ENCODE results near the gene ACRBP.

ACRBP gene

GRCh38 chr12:6688999-6689882, 42.0 kb upstream of the ACRBP start, which contains the start of gene ZNF384:
Gene ZNF384 (minus strand): TSS chr12:6689375. CDS start chr12:6679520, 9,855 bp downstream.
- peak; percentile 96 for DNase-seq (ENCODE audit: low spot score)
- TF ChIP-seq, protein P1, sequence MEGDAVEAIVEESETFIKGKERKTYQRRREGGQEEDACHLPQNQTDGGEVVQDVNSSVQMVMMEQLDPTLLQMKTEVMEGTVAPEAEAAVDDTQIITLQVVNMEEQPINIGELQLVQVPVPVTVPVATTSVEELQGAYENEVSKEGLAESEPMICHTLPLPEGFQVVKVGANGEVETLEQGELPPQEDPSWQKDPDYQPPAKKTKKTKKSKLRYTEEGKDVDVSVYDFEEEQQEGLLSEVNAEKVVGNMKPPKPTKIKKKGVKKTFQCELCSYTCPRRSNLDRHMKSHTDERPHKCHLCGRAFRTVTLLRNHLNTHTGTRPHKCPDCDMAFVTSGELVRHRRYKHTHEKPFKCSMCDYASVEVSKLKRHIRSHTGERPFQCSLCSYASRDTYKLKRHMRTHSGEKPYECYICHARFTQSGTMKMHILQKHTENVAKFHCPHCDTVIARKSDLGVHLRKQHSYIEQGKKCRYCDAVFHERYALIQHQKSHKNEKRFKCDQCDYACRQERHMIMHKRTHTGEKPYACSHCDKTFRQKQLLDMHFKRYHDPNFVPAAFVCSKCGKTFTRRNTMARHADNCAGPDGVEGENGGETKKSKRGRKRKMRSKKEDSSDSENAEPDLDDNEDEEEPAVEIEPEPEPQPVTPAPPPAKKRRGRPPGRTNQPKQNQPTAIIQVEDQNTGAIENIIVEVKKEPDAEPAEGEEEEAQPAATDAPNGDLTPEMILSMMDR (IDR thresholded peaks at IDR 0.05; ENCODE audit: extremely low read depth, insufficient read depth, missing control alignments) = no peak
- in situ Hi-C loops (cut with MboI; ENCODE audit: low pct_unique_long_range_greater_than_20kb, low sequenced_read_pairs, unreplicated experiment) = no loop called here

DNA sequence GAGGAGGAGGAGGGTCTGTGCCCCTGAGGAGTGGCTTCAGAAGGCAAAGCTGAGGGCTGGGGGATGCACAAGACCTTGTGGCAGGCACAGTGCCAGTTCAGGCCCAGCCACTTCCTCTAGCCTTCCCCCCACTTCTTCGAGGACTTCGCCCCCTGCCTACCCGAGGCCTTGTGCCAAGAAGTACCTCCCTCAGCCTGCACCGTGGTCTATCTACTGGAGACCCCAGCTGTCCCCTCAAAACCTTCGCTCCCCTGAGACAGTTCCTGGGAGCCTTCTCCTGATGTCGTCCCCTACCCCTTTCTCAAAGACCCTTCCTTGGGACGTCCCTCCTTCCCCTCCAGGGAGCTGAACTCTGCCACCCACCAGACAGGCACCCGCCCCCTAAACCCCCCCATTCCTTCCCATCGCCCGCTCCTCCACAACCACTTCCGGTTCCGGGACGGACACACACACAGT, 41.3 kb upstream of the ACRBP start:
- no peak for DNase-seq (ENCODE audit: low spot score)
- in situ Hi-C loops (cut with MboI; ENCODE audit: low pct_unique_long_range_greater_than_20kb, low sequenced_read_pairs, unreplicated experiment) = no loop called here
- TF ChIP-seq, protein P1 (IDR thresholded peaks at IDR 0.05; ENCODE audit: extremely low read depth, insufficient read depth, missing control alignments) = no peak

DNA sequence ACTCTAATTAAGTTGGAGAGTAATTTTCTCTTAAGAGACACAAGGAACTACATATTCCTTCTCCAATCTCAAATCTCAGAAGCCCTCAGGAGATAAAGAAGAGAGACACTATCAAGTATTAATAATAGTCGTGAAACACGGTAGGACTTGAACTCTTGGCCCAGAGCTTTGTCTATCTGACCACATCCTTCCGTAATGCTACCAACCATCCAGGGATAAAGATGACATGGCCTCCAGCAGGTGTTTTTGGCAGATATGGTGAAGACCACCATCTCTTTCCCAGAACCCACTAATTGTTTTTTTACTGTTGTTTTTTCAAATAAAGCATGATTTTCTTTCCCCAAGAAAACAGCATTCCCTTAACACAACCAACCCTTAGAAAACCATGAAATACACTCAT, 38.6 kb upstream of the ACRBP start:
- in situ Hi-C loops (cut with MboI; ENCODE audit: low pct_unique_long_range_greater_than_20kb, low sequenced_read_pairs, unreplicated experiment) = no loop called here
- TF ChIP-seq, protein P1 (IDR thresholded peaks at IDR 0.05; ENCODE audit: extremely low read depth, insufficient read depth, missing control alignments) = no peak
- DNase-seq (ENCODE audit: low spot score) = no peak

- DNase-seq (ENCODE audit: low spot score) = peak; percentile 55
- TF ChIP-seq, protein P1 (IDR thresholded peaks at IDR 0.05; ENCODE audit: extremely low read depth, insufficient read depth, missing control alignments) = peak; percentile 54
- in situ Hi-C loops (cut with MboI; ENCODE audit: low pct_unique_long_range_greater_than_20kb, low sequenced_read_pairs, unreplicated experiment) = no loop called here
Measured at GRCh38 chr12:6684609-6685008, 37.4 kb upstream of the ACRBP start.

DNA sequence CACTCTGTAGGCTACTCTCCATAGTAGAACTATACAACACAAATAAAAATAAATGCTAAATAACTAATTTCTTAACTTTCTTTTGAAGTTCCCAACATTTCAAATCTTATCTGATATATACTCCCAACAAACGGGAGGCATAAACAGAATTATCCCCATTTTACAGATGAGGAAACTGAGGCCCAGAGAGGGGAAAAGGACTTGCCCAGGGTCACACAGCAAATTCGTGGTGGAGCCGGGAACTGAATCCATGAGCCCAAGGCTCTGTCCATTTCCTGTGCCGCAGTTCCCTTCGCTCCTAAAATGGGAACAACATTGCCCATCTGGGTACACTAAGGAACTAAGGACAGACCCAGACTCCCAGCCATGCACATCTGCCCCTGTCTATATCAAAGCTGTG, 29.7 kb upstream of the ACRBP start:
- in situ Hi-C loops (cut with MboI; ENCODE audit: low pct_unique_long_range_greater_than_20kb, low sequenced_read_pairs, unreplicated experiment) = no loop called here

DNA sequence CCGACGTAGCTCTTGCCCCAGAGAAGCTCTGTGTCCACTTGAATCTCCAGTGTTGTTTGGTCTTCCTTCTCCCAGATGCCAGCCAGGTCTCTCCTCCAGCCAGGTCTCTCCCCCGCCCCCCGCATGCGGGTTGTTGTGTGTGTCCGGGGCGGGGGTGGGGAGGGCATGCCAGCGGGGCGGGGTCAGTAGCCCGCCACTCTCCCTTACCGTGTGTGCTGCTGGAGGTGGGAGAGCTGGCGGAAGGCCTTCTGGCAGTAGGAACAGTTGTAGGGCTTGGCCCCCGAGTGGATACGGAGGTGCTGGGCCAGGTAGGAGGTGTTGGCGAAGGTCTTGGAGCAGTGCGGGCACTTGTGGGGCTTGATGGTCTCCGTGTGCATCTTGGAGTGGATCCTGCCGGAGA, 24.9 kb upstream of the ACRBP start:
- TF ChIP-seq, protein P1 (IDR thresholded peaks at IDR 0.05; ENCODE audit: extremely low read depth, insufficient read depth, missing control alignments) = no peak
- in situ Hi-C loops (cut with MboI; ENCODE audit: low pct_unique_long_range_greater_than_20kb, low sequenced_read_pairs, unreplicated experiment) = no loop called here
- DNase-seq (ENCODE audit: low spot score) = no peak

More for the DNA sequence above, 29.7 kb upstream of the ACRBP start:
- TF ChIP-seq, protein P1 (IDR thresholded peaks at IDR 0.05; ENCODE audit: extremely low read depth, insufficient read depth, missing control alignments) = no peak
- DNase-seq (ENCODE audit: low spot score) = no peak
